Kidney epithelial cell (primary cell): ENCODE data around the gene STARD13. TPM values are rescaled to one million over a fixed set of nuclear protein-coding genes. Genes with fewer than 3 reads are reported as not detected.

ENCODE experiments used
- DNase-seq: peaks from one replicate; pipeline ENCODE4 v3.0.0-alpha.2; 2010; ENCODE audit warnings: low read depth
- H3K27me3 ChIP-seq: 2 replicates; pipeline ENCODE4 v1.6.0; 2011; ENCODE audit warnings: low read length; ENCODE audit not compliant: control insufficient read depth, insufficient read depth
- H3K36me3 ChIP-seq: 2 replicates; pipeline ENCODE4 v1.5.1; 2011; ENCODE audit warnings: low read length; ENCODE audit not compliant: control insufficient read depth, insufficient read depth
- H3K4me3 ChIP-seq: 2 replicates; pipeline ENCODE4 v1.5.1; 2011; ENCODE audit warnings: low read depth, mild to moderate bottlenecking, control low read depth, low read length
- CTCF ChIP-seq: IDR thresholded peaks from 2 replicates; pipeline ENCODE4 v1.5.1; 2011; ENCODE audit warnings: mild to moderate bottlenecking, moderate library complexity, low read length, control low read depth, inconsistent platforms; ENCODE audit not compliant: insufficient read depth, poor library complexity, severe bottlenecking
- total RNA-seq: library from RNA; depleted of rRNA; stranded (reverse); fragments of >200 nt; gene quantifications from 2 replicates; pipeline ENCODE4 v1.2.3, GENCODE V29; 2015

STARD13 gene
- total RNA-seq, 1 donor from 2014 or later, result 10.1 TPM

- no peak for TF ChIP-seq CTCF
- H3K27me3 ChIP-seq, result no peaks in the 10 kb centered on the region
- no peak overlapping the region for H3K4me3 ChIP-seq
- no peak for DNase-seq
- H3K36me3 ChIP-seq, result no peaks in the 10 kb centered on the region
Measured at GRCh38 chr13:33147832-33148231, 137.7 kb downstream of the STARD13 start.

GRCh38 chr13:33146843-33147611 is 138.5 kb downstream of the STARD13 start:
- no peak overlapping the region for H3K4me3 ChIP-seq
- no peaks in the 10 kb centered on the region for H3K36me3 ChIP-seq
- no peak for TF ChIP-seq CTCF
- no peaks in the 10 kb centered on the region for H3K27me3 ChIP-seq
- no peak for DNase-seq

DNA sequence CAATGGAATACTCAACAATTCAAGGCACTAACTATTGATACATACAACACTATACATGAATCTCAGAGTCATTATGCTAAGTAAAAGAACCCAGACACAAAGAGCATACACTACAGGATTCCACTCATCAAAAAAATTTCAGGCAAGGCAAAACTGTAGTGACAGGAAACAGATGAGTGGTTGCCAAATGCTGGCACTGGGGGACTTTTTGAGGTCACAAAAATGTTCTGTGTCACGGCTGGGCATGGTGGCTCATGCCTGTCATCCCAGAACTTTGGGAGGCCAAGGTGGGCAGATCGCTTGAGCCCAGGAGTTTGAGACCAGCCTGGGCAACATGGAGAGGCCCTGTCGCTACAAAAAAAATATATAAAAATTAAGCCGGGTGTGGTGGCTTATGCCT is 139.9 kb downstream of the STARD13 start:
- Histone ChIP-seq H3K4me3 (no peak overlapping the region), H3K27me3 (no peaks in the 10 kb centered on the region), H3K36me3 (no peaks in the 10 kb centered on the region)
- DNase-seq, result no peak
- no peak for TF ChIP-seq CTCF

DNA sequence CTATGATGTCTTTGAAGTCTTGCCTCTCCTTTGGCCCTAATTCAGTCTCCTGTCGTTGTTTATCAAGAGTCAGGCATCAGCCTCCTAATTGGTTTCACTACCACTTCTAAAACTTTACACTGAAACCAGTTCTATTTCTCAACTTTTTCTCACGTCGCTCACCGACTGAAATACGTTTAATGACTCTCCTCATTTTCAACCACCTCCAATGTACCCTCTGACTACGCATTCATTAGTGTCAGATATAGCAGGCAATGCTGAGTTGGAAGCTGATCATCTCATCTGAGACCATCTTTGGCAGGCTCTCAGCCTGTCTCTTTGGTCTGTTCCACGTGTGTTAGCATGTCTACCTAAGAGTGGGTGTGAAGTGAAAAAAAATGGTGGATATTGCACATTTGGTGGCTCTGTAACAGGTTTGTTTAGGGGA is 141.2 kb downstream of the STARD13 start:
- H3K27me3 ChIP-seq, result no peaks in the 10 kb centered on the region
- no peak for TF ChIP-seq CTCF
- no peak for DNase-seq
- no peak overlapping the region for H3K4me3 ChIP-seq
- no peaks in the 10 kb centered on the region for H3K36me3 ChIP-seq

GRCh38 chr13:33139780-33140535 is 145.6 kb downstream of the STARD13 start:
- DNase-seq, result no peak
- H3K27me3 ChIP-seq, result no peaks in the 10 kb centered on the region
- no peaks in the 10 kb centered on the region for H3K36me3 ChIP-seq
- no peak overlapping the region for H3K4me3 ChIP-seq
- no peak for TF ChIP-seq CTCF
